GM21526 (cell line): ENCODE data around the gene SYT8.

Experiments used
- ATAC-seq: cut with Tn5 transposase; IDR thresholded peaks from one replicate; pipeline ENCODE4 v1.9.1; 2021; ENCODE audit warnings: moderate library complexity; ENCODE audit not compliant: unreplicated experiment, low FRiP score

SYT8 gene

GRCh38 chr11:1856306-1857005 lies 21.7 kb downstream of the SYT8 start:
- ATAC-seq, result no peak

- ATAC-seq, result no peak
Observed at GRCh38 chr11:1857064-1857463, 22.3 kb downstream of the SYT8 start.

GRCh38 chr11:1858154-1858553 lies 23.4 kb downstream of the SYT8 start:
- no peak for ATAC-seq

GRCh38 chr11:1858576-1858975 lies 23.8 kb downstream of the SYT8 start:
- ATAC-seq, result no peak

- ATAC-seq, result no peak
Observed at GRCh38 chr11:1859004-1859403, 24.2 kb downstream of the SYT8 start.

GRCh38 chr11:1860108-1860507 lies 25.3 kb downstream of the SYT8 start:
- ATAC-seq, result no peak

- ATAC-seq, result no peak
Observed at GRCh38 chr11:1861435-1862411, 26.9 kb downstream of the SYT8 start.

- no peak for ATAC-seq
Observed at GRCh38 chr11:1862588-1863351, 28.0 kb downstream of the SYT8 start.

- no peak for ATAC-seq
Observed at GRCh38 chr11:1863352-1864216, 28.8 kb downstream of the SYT8 start.

- ATAC-seq, result no peak
Observed at GRCh38 chr11:1864231-1864630, 29.4 kb downstream of the SYT8 start.

GRCh38 chr11:1864831-1865665 lies 30.3 kb downstream of the SYT8 start:
- no peak for ATAC-seq

- ATAC-seq, result no peak
Observed at GRCh38 chr11:1866226-1866625, 31.4 kb downstream of the SYT8 start.

- ATAC-seq, result no peak
Observed at GRCh38 chr11:1866776-1867175, 32.0 kb downstream of the SYT8 start.

GRCh38 chr11:1867381-1867780 lies 32.6 kb downstream of the SYT8 start:
- no peak for ATAC-seq

GRCh38 chr11:1868056-1868635 lies 33.4 kb downstream of the SYT8 start:
- ATAC-seq, result no peak

GRCh38 chr11:1868636-1869291 lies 34.0 kb downstream of the SYT8 start:
- ATAC-seq, result no peak

GRCh38 chr11:1869427-1870325 lies 34.9 kb downstream of the SYT8 start:
- no peak for ATAC-seq
